Keratinocyte (primary cell): ENCODE results near the gene RHOF.

Source experiments
- EZH2 ChIP-seq: IDR thresholded peaks from one replicate; pipeline ENCODE4 v1.6.1; 2012; ENCODE audit warnings: inconsistent platforms, mild to moderate bottlenecking, low read length, moderate library complexity
- TF ChIP-seq, protein P1 (sequence below), 3 experiments: IDR thresholded peaks in 1 of 3; conservative IDR thresholded peaks in 1 of 3; optimal IDR thresholded peaks in 1 of 3; 2 replicates in 2 of 3; 3 replicates in 1 of 3; pipeline versions ENCODE3 to v1.5.1; 2011; ENCODE audit warnings: low read length in 3 of 3, mild to moderate bottlenecking in 3 of 3, moderate library complexity in 2 of 3, control low read depth in 1 of 3, inconsistent platforms in 1 of 3; ENCODE audit not compliant: insufficient read depth in 2 of 3; ENCODE audit errors: extremely low read depth in 1 of 3

DNA sequence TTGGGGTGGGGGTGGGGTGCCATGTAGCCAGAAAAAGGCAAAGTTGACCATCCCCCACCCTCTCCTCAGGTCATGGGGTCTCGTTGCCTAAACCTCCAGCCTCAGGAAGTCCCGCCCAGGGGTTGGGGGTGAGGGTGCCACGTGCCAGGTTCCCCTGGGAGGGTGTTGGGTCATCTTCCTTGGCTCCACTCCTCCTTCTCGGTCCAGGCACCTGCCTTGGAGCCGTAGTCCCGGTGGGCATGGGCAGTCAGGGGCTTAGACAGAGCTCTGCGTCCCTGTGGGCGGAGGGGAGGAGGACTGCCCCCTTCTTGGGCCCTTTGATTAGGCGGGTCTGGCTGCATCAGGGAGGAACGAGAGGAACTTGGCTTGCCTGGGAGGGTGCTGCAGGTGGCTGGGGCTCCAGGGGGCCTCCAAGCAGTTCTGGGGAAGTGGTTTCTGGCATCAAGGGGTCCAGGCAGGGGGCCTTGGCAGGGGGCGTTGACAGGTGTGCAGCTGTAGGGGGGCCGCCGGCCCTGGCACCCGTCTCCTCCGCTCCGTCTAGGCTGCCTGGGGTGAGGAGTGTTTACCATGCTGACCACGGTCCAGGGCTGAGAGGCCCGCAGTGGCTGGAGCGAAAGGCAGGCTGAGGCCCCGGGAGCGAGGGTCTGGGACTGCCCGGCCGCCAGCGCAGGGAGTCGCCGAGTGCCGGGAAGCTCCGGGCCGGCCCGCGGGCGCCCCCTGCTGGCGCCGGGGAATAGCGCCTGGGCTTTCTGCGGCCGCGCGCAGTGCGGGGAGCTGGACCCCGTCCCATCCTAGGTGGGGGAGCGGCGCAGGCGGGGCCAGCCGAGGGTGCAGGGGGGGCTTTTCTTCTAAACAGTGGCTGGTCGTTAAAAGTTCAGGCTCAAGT lies 18.2 kb upstream of the RHOF start:
- TF ChIP-seq EZH2 = no peak
- TF ChIP-seq, protein P1, sequence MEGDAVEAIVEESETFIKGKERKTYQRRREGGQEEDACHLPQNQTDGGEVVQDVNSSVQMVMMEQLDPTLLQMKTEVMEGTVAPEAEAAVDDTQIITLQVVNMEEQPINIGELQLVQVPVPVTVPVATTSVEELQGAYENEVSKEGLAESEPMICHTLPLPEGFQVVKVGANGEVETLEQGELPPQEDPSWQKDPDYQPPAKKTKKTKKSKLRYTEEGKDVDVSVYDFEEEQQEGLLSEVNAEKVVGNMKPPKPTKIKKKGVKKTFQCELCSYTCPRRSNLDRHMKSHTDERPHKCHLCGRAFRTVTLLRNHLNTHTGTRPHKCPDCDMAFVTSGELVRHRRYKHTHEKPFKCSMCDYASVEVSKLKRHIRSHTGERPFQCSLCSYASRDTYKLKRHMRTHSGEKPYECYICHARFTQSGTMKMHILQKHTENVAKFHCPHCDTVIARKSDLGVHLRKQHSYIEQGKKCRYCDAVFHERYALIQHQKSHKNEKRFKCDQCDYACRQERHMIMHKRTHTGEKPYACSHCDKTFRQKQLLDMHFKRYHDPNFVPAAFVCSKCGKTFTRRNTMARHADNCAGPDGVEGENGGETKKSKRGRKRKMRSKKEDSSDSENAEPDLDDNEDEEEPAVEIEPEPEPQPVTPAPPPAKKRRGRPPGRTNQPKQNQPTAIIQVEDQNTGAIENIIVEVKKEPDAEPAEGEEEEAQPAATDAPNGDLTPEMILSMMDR (optimal IDR thresholded peaks at IDR 0.05 in 1 of 3, IDR thresholded peaks at IDR 0.05 in 1 of 3, conservative IDR thresholded peaks at IDR 0.05 in 1 of 3; ENCODE audit: extremely low read depth in 1 of 3, insufficient read depth in 2 of 3, low read length in 3 of 3) = peak; percentile 59 to 89 (median 66)
